Measurements from ENCODE around the gene GPR161. TPM values are rescaled to one million over a fixed set of nuclear protein-coding genes. Genes with fewer than 3 reads are reported as not detected.

Gene GPR161
- total RNA-seq, 1 donor from 2014 or later: 0.41 TPM

DNA sequence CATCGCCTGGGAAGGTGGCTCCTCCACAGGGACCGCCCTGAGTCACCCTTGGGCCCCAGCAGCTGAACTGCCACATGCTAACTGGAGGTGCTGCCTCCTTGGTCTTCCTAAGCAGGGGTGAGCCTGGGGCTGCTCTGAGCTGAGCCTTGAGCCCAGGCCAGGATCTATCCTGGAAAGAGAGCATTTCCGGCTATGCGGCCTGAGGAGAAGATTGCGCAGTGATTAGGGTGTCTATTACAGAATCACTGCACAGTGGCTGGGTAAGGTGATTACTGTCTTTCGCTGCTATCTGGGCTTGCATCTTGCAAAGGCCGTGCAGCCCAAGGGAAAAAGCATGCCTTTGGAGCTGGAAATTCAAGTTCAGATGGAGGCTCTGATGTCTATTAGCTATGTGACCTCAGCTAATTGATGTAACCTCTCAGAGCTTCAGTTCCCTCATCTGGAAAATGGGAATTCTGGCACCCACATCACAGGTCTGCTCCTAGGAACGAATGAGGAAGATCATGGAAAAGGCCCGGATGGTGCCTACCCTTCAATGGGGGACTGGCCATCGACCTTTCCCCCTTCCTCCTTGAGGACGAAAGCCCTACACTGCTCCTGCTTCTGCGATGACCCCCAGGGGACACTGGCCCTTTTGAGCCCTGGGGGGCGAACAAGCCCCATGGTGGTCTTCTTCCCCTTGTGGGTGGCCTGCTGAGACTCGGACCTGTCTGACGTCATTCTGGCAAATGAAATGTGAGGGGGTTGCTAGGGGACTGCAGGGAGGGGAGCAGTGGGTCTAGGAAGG, 38.0 kb downstream of the GPR161 start:
- no peak overlapping the region for H3K27ac Mint-ChIP-seq
- H3K27me3 Mint-ChIP-seq (ENCODE audit: insufficient read depth): no peaks in the 10 kb centered on the region
- no peak overlapping the region for H3K4me3 Mint-ChIP-seq
- H3K4me1 Mint-ChIP-seq (ENCODE audit: low read depth): no peaks in the 10 kb centered on the region
- intact Hi-C loops (cut with micrococcal nuclease): no loop called here
- H3K36me3 Mint-ChIP-seq (ENCODE audit: low read depth): no peaks in the 10 kb centered on the region
- no peaks in the 10 kb centered on the region for H3K9me3 Mint-ChIP-seq
- DNase-seq (ENCODE audit: low spot score): no peak

- H3K36me3 Mint-ChIP-seq (ENCODE audit: low read depth): no peaks in the 10 kb centered on the region
- intact Hi-C loops (cut with micrococcal nuclease): no loop called here
These were observed 38.7 kb downstream of the GPR161 start for GRCh38 chr1:168097921-168098528.

GRCh38 chr1:168096296-168097165, 40.2 kb downstream of the GPR161 start:
- intact Hi-C loops (cut with micrococcal nuclease): no loop called here
- Mint-ChIP-seq H3K27ac (no peak overlapping the region), H3K4me3 (no peak overlapping the region), H3K27me3 (ENCODE audit: insufficient read depth) (peaks cover 2% of the 10 kb centered on the region), H3K36me3 (ENCODE audit: low read depth) (no peaks in the 10 kb centered on the region), H3K9me3 (no peaks in the 10 kb centered on the region), H3K4me1 (ENCODE audit: low read depth) (no peaks in the 10 kb centered on the region)
- DNase-seq (ENCODE audit: low spot score): no peak

More at GRCh38 chr1:168097921-168098528, 38.7 kb downstream of the GPR161 start:
- Mint-ChIP-seq H3K4me1 (ENCODE audit: low read depth) (no peaks in the 10 kb centered on the region), H3K9me3 (no peaks in the 10 kb centered on the region), H3K27me3 (ENCODE audit: insufficient read depth) (no peaks in the 10 kb centered on the region), H3K27ac (no peak overlapping the region), H3K4me3 (no peak overlapping the region)
- no peak for DNase-seq (ENCODE audit: low spot score)

GRCh38 chr1:168095476-168095875, 41.3 kb downstream of the GPR161 start:
- no peaks in the 10 kb centered on the region for H3K4me1 Mint-ChIP-seq (ENCODE audit: low read depth)

DNA sequence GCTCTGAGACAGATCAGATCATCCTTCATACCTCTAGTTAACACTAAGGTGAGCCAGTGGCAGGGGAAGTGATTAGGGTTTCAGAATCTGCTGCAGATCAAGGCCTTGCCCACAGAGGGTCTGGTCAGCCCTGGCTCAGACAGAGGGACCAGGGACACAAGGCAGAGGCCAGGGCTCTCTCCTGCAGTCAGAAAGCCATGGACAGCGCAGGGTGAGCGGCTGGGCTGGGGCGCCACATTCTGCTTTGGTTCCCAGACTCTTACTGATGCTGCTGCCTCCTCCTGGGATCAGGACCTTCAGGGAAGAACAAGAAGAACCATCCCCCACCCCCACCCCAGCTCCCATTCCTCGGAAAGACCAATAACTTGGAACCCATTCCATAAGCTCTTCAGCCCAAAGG, 43.1 kb downstream of the GPR161 start:
- H3K4me3 Mint-ChIP-seq: no peak overlapping the region
- intact Hi-C loops (cut with micrococcal nuclease): no loop called here
- no peaks in the 10 kb centered on the region for H3K9me3 Mint-ChIP-seq
- H3K36me3 Mint-ChIP-seq (ENCODE audit: low read depth): no peaks in the 10 kb centered on the region
- no peak overlapping the region for H3K27ac Mint-ChIP-seq
- H3K27me3 Mint-ChIP-seq (ENCODE audit: insufficient read depth): peaks cover 5% of the 10 kb centered on the region
- H3K4me1 Mint-ChIP-seq (ENCODE audit: low read depth): no peaks in the 10 kb centered on the region
- DNase-seq (ENCODE audit: low spot score): no peak

More at GRCh38 chr1:168095476-168095875, 41.3 kb downstream of the GPR161 start:
- intact Hi-C loops (cut with micrococcal nuclease): no loop called here
- peaks cover 5% of the 10 kb centered on the region for H3K27me3 Mint-ChIP-seq (ENCODE audit: insufficient read depth)
- DNase-seq (ENCODE audit: low spot score): no peak
- H3K27ac Mint-ChIP-seq: no peak overlapping the region
- H3K4me3 Mint-ChIP-seq: no peak overlapping the region
- H3K36me3 Mint-ChIP-seq (ENCODE audit: low read depth): no peaks in the 10 kb centered on the region
- H3K9me3 Mint-ChIP-seq: no peaks in the 10 kb centered on the region

GRCh38 chr1:168092566-168093355, 44.0 kb downstream of the GPR161 start:
- Mint-ChIP-seq H3K27me3 (ENCODE audit: insufficient read depth) (peaks cover 7% of the 10 kb centered on the region), H3K4me1 (ENCODE audit: low read depth) (no peaks in the 10 kb centered on the region), H3K27ac (no peak overlapping the region), H3K4me3 (no peak overlapping the region), H3K36me3 (ENCODE audit: low read depth) (no peaks in the 10 kb centered on the region), H3K9me3 (no peaks in the 10 kb centered on the region)
- intact Hi-C loops (cut with micrococcal nuclease): no loop called here
- no peak for DNase-seq (ENCODE audit: low spot score)

GRCh38 chr1:168091720-168092550, 44.8 kb downstream of the GPR161 start:
- Mint-ChIP-seq H3K4me1 (ENCODE audit: low read depth) (no peaks in the 10 kb centered on the region), H3K36me3 (ENCODE audit: low read depth) (no peaks in the 10 kb centered on the region), H3K27ac (no peak overlapping the region), H3K27me3 (ENCODE audit: insufficient read depth) (peaks cover 7% of the 10 kb centered on the region), H3K4me3 (no peak overlapping the region), H3K9me3 (no peaks in the 10 kb centered on the region)
- DNase-seq (ENCODE audit: low spot score): no peak
- intact Hi-C loops (cut with micrococcal nuclease): no loop called here

- Mint-ChIP-seq H3K4me1 (ENCODE audit: low read depth) (no peaks in the 10 kb centered on the region), H3K36me3 (ENCODE audit: low read depth) (no peaks in the 10 kb centered on the region), H3K4me3 (no peak overlapping the region), H3K27ac (no peak overlapping the region), H3K9me3 (no peaks in the 10 kb centered on the region), H3K27me3 (ENCODE audit: insufficient read depth) (peaks cover 8% of the 10 kb centered on the region)
- intact Hi-C loops (cut with micrococcal nuclease): no loop called here
- DNase-seq (ENCODE audit: low spot score): no peak
These were observed 45.7 kb downstream of the GPR161 start for GRCh38 chr1:168091063-168091462.

DNA sequence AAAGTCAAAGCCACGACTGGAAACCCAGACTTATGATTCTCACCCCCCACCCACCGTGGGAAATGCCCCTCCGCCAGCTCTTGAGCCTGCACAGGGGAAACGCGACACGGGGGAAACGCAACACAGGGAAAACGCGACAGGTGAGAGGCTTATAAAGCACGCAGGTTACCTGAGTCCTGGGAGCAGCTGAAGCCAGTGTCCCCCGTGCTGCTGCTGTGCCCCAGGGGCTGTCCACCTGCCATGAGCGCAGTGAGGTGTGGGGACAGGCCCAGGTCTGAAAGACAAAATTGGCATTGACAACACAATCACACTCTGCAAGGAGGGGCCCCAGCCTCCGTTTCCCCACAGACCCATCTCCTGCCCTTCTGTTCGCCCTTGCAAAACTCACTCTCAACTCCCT, 46.3 kb downstream of the GPR161 start:
- Mint-ChIP-seq H3K27ac (no peak overlapping the region), H3K4me1 (ENCODE audit: low read depth) (no peaks in the 10 kb centered on the region), H3K36me3 (ENCODE audit: low read depth) (no peaks in the 10 kb centered on the region), H3K9me3 (no peaks in the 10 kb centered on the region), H3K4me3 (no peak overlapping the region), H3K27me3 (ENCODE audit: insufficient read depth) (peaks cover 10% of the 10 kb centered on the region)
- no peak for DNase-seq (ENCODE audit: low spot score)
- intact Hi-C loops (cut with micrococcal nuclease): no loop called here

DNA sequence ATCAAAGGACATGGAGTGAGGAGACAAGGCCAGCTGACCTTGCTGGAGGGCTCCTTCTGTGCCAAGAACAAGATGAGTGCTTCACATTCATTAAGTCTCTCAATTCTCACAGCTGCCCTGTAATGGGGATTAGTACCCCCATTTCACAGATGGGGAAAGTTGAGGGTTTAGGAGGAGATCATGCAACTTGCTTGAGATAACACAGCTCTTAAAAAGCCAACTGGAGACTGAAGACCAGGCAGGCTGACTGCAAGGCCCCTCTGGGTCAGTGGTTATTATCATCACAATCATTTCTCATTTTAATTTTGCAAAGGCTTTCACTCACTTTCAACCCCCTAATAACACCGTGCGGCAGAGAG, 46.8 kb downstream of the GPR161 start:
- DNase-seq (ENCODE audit: low spot score): no peak
- no peaks in the 10 kb centered on the region for H3K36me3 Mint-ChIP-seq (ENCODE audit: low read depth)
- H3K27ac Mint-ChIP-seq: no peak overlapping the region
- intact Hi-C loops (cut with micrococcal nuclease): loop anchor here (10.0 kb wide), 1 partner anchor 195 kb away; no protein-coding TSS in a partner anchor
- H3K4me3 Mint-ChIP-seq: no peak overlapping the region
- H3K9me3 Mint-ChIP-seq: no peaks in the 10 kb centered on the region
- peaks cover 10% of the 10 kb centered on the region for H3K27me3 Mint-ChIP-seq (ENCODE audit: insufficient read depth)
- peaks cover under 1% of the 10 kb centered on the region for H3K4me1 Mint-ChIP-seq (ENCODE audit: low read depth)

- Mint-ChIP-seq H3K27me3 (ENCODE audit: insufficient read depth) (peaks cover 10% of the 10 kb centered on the region), H3K4me3 (no peak overlapping the region), H3K27ac (no peak overlapping the region), H3K4me1 (ENCODE audit: low read depth) (peaks cover 6% of the 10 kb centered on the region), H3K36me3 (ENCODE audit: low read depth) (no peaks in the 10 kb centered on the region), H3K9me3 (no peaks in the 10 kb centered on the region)
- intact Hi-C loops (cut with micrococcal nuclease): loop anchor here (10.0 kb wide), 1 partner anchor 195 kb away; no protein-coding TSS in a partner anchor
- DNase-seq (ENCODE audit: low spot score): no peak
These were observed 47.3 kb downstream of the GPR161 start for GRCh38 chr1:168089326-168089978.
